ENCODE data around the gene NOS1.
"Not testable (repeated sequence)": the region's sequence is repeated elsewhere in the genome, so short reads cannot be mapped to it uniquely, and the experiment has no call there.

The NOS1 gene

DNA sequence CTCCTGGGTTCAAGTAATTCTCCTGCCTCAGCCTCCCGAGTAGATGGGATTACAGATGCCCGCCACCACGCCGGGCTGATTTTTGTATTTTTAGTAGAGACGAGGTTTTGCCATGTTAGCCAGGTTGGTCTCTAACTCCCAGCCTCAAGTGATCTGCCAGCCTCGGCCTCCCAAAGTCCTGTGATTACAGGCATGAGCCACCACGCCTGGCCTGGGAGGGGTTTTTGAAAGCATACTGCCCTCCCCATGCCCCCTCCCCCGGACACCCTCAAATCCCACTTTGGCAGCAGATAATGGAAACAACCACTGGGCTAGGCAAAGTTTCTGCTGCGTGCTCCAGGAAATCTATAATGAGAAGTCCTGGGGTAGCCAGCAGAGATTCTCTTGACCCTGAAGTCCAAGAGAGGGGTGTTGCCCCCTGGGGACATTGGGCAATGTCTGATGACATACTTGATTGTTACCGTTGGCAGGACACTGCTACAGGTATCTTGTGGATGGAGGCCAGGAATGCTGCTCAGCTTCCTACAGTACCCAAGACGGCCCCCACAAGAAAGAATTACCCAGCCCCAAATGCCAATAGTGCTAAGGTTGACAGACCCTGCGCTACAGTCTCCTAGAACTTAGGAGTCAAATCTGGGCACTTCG lies 152.5 kb downstream of the NOS1 start:
- no peak for DNase-seq (ENCODE audit: low spot score)

DNA sequence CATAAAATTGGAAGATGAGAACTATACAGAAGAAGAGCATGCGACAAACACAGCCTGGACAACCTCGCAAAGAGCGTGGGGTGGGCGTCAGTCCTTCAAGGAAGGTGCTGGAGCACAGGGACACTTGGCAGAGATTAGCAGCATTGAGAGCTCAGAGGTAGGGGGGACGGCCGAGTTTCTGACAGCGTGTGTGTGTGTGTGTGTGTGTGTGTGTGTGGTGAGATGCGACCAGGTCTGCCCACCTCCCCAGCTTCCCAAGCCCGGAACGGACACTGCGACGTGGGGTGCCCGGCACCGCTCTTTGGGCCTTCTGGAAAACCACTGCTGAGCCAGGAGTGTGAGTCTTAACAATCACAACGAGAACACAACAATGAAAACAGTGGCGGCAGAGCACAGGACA lies 153.2 kb downstream of the NOS1 start:
- DNase-seq (ENCODE audit: low spot score), result no peak

DNA sequence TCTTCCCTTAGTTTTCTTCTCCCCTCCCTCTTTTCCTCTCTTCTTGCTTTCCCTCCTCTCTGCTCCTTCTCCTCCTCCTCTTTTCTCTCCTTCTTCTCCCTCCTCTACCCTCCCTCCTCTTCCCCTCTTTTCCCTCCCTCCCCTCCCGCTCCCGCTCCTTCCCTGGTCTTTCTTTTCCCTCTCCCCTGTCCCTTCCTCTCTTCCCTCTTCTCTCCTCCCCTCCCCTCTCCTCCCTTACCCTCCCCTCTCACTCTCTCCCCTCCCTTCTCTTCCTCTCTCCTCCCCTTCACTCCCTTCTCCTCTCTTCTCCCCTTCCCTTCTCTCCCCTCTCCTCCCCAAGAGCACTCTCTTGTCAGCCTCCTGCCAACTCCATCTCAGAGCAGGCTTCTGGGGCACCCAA lies 153.8 kb downstream of the NOS1 start:
- no peak for DNase-seq (ENCODE audit: low spot score)

DNA sequence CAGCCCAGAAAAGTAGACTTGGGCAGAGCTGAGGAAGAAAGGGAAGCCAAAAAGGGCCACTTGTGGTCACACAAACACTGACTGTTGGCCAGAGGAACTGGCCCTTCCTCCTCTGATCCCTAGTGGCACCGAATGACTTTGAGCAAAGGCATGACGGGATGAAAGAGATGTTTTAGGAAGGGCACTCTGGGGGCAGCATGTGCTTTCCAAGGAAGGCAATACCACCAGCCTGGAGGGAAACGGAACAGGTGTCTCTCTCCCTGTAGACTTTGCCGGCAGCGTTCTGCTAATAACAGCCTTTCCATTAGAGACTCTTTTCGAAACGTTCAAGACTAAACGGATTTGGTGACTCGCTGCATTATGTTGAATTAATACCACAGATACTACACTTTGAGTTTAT lies 158.9 kb downstream of the NOS1 start:
- no peak for DNase-seq (ENCODE audit: low spot score)

DNA sequence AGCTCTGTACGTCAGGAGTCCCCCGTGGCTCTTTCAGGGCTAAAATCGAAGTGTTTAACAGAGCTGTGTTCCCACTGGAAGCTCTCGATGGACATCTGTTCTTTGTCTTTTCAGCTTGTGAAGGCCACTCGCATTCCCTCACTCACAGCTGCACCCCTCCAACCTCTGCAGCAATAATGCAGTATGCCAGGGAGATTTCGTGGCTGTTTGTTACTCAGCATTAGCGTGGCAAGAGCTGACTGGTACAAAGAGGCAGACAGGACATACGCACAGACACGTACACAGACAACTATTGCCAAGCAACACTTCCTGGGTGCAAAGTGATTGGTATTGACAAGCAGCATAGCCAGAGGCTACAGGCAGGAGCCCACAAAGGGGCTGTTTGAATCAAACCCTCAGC lies 159.4 kb downstream of the NOS1 start:
- DNase-seq (ENCODE audit: low spot score), result no peak

DNA sequence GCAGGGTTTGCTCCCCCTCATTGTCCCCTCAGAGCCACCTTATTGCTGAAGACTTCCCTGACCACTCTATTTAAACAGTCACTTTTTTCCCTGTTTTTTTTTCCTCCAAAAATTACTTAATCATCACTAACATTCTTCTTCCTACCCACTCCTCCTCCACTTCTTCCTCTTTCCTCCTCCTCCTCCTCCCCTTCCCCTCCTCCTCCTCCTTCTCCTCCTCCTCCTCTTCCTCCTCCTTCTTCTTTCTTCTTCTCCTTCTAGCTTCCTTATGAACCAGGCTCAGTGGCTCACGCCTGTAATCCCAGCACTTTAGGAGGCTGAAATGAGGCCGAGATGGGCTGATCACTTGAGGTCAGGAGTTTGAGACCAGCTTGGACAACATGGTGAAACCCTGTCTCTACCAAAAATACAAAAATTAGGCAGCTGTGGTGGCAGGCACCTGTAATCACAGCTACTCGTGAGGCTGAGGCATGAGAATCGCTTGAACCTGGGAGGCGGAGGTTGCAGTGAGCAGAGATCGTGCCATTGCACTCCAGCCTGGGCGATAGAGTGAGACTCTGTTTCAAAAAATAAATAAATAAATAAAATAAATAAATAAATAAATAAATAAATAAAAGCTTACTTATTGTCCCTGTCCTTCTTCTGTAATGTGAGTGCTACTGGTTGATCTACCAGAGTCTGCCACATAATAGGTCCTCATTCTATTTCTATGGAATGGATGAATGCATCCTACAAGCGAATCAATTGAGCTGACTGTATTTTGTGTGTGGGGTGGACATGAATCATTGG lies 161.3 kb downstream of the NOS1 start:
- DNase-seq (ENCODE audit: low spot score), result not testable (repeated sequence)

DNA sequence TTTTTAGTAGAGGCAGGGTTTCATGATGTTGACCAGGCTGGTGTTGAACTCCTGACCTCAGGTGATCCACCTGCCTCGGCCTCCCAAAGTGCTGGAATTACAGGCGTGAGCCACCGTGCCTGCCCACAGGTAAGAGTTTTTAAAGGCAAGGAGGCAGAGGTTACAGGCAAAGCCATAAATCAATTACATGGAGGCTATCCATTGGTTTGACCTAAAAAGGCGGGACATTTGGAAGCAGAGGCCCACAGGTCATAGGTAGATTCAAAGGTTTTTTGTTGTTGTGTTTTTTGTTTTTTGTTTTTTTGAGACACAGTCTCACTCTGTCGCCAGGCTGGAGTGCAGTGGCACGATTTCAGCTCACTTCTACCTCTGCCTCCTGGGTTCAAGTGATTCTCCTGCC lies 165.1 kb downstream of the NOS1 start:
- DNase-seq (ENCODE audit: low spot score), result not testable (repeated sequence)

DNA sequence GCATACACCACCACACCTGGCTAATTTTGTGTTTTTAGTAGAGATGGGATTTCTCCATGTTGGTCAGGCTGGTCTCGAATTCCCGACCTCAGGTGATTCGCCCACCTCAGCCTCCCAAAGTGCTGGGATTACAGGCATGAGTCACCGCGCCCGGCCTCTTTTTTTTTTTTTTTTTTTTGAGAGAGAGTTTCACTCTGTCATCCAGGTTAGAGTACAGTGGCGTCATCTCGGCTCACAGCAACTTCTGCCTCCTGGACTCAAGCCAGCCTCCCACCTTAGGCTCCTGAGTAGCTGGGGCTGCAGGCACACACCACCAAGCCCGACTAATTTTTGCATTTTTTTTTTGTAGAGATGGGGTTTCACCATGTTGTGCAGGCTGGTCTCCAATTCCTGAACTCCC lies 166.4 kb downstream of the NOS1 start:
- peak; percentile 47 for DNase-seq (ENCODE audit: low spot score)

DNA sequence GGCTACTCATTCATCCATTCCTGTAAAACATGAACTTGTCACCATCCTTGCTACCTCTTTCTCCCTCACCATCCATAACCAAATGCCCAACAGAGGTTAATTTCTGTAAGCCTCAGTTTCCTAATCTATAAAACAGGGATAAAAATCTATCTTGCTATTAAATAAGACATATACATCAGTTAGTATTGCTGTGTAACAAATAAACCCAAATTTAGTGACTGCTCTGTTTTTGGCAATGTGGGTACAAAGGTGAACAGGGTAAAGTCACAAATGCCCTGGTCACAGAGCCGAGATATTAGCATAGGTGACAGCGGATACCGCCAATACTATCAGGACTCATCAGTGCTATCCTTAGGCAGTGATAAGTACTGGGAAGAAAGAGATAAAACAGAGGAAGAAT lies 167.5 kb downstream of the NOS1 start:
- no peak for DNase-seq (ENCODE audit: low spot score)

DNA sequence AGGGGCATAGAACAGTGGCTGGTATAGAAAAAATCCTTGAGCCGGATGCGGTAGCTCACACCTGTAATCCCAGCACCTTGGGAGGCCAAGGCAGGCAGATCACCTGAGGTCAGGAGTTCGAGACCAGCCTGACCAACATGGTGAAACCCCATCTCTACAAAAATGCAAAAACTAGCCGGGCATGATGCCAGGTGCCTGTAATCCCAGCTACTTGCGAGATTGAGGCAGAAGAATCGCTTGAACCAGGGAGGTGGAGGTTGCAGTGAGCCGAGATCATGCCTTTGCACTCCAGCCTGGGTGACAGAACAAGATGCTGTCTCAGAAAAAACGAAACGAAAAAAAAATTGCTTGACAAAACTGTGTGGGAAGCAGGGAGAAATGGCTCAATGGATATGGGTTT lies 168.8 kb downstream of the NOS1 start:
- not testable (repeated sequence) for DNase-seq (ENCODE audit: low spot score)

DNA sequence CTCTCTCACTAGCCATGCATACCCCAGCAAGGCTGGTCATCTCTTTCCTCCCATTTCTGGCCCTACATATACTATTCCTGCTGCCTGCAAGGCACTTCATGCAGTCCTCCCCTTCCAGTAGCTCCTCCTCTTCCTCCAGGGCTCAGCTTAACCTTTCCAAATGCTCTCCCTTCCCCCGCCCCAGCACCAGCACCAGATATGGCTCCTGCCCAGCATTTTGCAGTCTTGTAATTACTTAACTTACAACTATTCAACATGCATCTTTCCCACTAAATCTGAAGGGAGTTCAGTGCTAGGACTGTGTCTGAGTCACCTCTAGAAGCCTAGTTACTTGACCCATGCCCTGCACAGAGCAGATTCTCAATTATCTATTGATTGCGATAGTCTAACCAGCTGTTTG lies 169.4 kb downstream of the NOS1 start:
- DNase-seq (ENCODE audit: low spot score), result peak; percentile 6

DNA sequence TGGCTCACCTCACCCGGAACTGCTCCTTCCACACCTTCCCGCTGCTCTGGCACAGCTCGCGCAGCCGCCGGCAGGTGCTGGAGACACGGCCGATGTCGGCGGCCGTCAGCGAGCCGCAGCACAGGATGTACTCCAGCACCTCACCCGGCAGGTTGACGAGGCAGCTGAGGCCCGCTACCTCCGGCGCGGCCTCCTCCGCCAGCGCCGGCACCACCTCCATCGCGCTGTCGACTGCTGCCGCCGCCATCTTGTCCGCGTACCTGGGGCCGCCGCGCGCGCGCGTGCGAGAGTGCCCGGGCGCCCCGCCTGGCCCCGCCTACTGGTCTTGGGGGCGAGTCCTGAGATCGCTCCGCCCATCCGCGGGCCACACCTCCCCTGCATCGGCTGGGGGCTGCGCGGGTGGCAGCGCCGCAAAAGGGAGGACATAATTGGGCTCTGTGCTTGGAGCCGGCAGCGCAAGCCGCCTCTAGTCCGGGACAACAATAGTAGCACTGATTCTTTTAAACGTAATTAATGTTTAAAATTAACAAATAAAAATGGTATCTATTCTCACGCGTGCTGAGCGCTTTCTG lies 171.1 kb downstream of the NOS1 start, which contains the start of gene FBXO21:
Gene FBXO21, minus strand, starts transcription at position 261 of the 572 bp plus-strand sequence. Its CDS starts 14 bp downstream, at position 247.
- peak; percentile 89 for DNase-seq (ENCODE audit: low spot score)

DNA sequence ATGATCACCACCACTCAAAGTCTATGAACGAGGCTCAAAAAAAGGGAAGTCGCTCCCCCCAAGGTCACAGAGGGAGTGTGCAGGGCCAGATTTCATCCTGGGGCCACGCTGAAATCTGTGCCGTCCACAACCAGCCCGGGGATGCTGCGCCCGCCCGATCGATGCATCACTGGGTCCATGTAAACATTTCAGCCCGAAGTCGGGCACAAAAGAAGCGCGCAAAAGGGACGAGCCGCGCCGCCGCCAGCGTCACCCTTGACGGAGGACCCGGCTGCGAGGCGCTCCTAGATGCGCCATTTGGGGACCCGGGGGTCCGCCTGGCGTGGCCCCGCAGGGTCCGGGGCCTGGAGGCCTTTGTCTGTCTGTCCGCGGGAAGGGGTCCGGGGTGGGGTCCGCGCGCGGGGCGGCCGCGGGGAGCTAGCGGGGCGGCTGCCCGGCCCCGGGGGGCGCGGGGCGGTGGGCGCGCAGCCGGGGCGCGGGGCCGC lies 171.7 kb downstream of the NOS1 start:
- peak; percentile 34 for DNase-seq (ENCODE audit: low spot score)

DNA sequence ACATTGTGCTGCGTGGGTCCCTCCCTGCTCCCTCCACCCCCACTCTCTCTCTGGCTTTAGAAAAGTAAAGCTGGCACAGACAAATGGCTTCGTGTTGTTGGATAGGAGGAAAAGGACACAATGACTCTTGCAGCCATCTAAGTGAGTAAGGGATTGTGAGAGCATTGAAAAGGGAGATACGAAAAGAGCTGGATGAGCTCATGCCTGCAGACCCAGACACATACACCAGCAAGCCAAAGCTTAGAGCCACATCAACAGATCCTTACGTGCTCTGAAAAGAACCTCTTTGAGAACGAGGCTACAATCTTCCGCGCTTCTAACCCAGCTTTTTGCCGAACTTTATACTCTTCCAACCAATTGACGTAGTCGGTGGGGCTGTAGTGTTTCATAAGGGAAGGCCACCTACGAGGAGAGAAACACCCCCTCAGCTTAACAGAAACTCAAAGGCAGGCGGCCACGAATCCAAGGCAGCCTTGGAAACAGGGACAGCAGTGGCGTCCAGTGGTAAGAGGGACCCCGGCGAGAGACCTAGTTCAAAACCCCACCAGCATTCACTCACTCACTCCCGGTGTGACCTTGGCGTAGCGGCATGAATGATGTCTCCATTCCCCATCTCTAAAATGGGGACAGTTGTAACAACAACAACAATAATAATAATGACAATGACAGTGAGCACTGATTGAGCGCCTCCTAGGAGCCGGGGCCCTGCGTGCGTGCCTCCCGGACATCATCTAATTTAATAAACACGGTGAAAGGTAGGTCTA lies 172.3 kb downstream of the NOS1 start:
- peak; percentile 65 for DNase-seq (ENCODE audit: low spot score)

DNA sequence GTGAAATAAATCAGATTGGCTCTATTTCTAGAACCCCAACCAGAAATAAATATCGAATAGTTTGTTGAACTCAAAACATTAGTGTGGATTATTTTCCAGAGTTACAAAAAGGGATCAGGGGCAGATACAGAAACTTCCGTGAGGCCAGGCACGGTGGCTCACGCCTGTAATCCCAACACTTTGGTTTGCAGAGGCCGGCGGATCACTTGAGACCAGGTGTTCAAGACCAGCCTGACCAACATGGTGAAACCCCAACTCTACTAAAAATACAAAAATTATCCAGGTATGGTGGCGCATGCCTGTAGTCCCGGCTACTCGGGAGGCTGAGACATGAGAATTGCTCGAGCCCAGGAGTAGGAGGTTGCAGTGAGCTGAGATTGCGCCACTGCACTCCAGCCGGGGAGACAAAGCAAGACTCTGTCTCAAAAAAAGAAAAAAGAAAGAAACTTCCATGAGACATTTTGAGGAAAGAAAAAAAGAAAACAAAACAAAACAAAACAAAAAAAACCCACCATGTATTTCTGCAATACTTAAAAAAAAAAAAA lies 173.2 kb downstream of the NOS1 start:
- no peak for DNase-seq (ENCODE audit: low spot score)

DNA sequence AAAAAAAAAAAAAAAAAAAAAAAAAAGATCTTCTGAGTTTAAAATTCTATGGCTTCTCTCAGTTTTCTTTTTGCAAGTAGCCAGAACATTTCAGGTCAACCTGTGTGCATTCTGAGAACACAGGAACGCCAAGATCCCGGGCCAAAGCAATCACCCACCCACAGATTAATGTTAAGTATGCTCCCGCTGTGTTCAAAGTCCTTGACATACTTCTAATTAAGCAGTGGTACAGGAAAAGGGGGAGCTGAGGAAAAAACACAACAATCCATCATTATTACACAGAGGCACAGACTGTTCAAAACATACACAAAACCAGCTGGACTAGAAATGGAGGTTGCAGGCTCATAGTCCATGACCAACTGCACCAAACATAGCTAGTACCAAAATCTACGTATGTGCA lies 174.0 kb downstream of the NOS1 start:
- DNase-seq (ENCODE audit: low spot score), result no peak

DNA sequence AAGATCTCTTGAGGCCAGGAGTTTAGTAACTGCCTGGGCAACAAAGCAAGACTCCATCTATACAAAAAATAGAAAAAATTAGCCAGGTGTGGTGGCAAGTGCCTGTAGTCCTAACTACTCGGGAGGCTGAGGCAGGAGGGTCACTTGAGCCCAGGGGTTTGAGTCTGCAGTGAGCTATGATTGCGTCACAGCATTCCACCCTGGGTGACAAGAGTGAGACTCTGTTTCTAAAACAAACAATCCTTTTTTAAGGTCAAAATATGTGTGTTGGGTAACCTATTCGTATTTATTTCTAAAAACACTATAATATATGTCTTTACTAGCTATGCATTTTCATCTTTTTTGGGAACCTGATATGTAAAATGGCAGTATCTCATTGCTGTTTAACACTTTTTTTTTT lies 178.6 kb downstream of the NOS1 start:
- no peak for DNase-seq (ENCODE audit: low spot score)

DNA sequence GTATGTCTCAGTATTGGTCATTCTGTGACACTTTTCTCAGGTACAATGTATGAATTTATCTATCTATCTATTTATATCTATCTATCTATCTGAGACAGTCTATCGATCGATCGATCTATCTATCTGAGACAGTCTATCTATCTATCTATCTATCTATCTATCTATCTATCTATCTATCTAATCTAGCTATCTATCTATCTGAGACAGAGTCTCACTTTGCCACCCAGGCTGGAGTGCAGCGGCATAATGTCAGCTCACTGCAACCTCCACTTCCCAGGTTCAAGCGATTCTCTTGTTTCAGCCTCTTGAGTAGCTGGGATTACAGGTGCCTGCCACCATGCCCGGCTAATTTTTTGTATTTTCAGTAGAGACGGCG lies 180.0 kb downstream of the NOS1 start:
- DNase-seq (ENCODE audit: low spot score), result not testable (repeated sequence)

DNA sequence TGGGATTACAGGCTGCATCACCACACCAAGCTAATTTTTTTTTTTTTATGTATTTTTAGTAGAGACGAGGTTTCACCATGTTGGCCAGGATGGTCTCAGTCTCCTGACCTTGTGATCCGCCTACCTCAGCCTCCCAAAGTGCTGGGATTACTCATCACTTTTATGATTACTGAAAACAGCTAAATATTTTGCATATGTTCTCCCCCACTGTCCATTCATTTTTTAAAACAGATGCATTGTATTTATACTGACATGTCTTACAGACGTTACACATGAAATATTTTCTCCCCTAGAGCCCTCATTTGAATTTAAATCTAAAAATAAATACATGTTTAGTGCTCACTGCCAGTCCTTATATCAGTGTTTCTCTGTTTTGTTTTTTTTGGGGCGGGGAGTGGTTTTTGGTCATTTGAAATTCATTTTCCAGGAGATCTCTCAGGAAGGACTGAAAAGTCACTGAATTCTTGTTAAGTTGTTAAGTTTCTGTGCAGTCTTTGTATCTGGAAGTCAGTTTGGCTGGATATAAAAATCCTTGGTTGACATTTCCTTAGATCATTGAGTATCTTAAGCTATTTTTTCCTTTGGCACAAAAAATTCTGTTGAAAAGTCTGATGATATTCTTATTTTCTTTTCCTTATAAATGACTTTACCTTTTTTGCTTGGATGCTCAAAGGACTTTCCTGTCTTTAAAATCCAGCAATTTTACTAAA lies 180.5 kb downstream of the NOS1 start:
- DNase-seq (ENCODE audit: low spot score), result no peak

DNA sequence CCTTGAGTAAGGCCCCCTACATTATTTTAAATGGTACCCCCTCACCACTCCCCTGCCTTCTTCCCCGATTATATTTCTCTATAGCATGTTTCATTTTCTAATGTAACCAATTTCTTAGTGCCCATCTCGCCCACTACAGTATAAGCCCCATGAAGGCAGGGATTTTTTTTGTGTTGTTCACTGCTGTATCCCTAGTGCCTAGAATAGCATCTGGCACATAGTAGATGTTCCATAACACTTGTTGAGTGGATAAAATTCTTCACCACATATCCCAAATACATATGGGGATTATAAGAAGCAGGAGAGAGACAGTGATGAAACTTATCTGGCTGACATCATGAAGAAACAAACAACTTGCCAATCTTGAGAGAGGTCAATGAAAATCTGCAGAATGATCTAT lies 182.7 kb downstream of the NOS1 start:
- no peak for DNase-seq (ENCODE audit: low spot score)

DNA sequence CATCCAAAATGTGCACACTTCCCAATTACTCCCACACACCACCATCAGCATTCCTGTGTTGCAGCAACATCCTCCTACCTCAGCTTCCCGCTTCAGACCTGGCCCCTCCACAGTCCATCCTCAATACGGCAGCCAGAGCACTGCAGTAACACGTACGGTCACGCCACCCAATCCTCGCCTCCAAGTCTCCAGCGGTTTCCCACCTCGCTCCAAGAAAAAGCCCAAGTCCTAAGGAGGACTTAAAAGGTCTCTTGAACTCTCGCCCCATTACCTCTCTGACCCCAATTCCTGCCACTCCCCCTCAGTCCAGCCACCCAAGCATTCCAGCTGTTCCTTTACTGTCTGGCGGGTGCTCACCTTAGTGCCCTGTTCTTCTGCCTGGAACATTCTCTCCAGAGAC lies 183.1 kb downstream of the NOS1 start:
- no peak for DNase-seq (ENCODE audit: low spot score)

DNA sequence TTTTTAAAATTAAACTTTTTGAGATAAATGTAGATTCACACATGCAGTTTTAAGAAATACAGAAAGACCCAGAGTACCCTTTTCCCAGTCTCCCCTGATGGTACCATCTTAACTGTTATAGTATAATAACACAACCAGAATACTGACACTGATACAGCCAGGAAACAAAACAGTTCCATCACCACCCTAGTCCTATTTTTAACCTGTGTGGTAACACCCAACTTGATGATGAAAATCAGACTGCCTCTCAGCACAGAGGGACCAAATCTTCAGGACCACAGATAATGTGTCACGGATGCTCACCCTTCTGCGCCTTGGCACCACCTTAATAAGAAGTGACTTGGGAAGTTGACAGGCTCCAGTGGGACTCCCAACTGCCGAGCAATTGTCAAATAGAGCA lies 189.3 kb downstream of the NOS1 start:
- no peak for DNase-seq (ENCODE audit: low spot score)

Data from kidney tubule cell (primary cell).